ENCODE data around the gene SLC39A3.

The SLC39A3 gene, protein sequence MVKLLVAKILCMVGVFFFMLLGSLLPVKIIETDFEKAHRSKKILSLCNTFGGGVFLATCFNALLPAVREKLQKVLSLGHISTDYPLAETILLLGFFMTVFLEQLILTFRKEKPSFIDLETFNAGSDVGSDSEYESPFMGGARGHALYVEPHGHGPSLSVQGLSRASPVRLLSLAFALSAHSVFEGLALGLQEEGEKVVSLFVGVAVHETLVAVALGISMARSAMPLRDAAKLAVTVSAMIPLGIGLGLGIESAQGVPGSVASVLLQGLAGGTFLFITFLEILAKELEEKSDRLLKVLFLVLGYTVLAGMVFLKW

DNA sequence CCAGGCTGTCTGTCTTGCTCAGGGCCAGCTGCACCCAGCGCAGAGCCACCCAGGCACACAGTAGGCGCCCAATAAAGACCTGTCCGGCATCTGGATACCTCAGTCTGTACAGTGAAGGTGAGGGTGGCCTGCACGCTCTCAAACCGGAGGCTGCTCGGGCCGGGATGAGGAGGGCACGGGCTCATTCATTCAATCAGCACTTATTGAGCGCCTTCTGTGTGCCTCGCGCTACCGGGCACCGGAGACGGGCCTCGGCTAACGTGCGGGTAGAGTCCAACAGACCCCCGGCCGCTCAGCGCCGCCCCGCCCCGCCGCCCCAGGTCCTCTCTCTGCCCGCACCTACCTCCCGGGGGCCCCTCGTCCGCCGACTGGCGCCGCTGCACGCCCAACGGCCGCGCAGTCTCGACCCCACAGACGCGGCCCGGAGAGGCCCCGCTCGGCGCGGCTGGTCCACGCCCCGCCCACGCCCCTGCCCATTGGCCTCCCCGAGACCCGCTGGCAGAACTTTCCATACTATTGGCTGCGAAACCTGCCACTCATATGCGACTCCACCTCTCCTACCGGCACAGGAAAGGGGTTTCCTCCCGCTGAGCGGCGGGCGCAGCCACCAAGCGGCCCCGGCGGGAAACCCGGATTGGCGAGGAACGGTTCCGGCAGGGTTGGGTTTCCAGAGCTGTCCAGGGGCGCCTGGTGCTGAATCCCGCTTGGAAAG, at the start of gene SLC39A3:
Gene SLC39A3 (minus strand): TSS at position 416 of the 712 bp plus-strand sequence. CDS start 2,760 bp downstream, outside the sequence.
- peak; percentile 99 for DNase-seq

DNA sequence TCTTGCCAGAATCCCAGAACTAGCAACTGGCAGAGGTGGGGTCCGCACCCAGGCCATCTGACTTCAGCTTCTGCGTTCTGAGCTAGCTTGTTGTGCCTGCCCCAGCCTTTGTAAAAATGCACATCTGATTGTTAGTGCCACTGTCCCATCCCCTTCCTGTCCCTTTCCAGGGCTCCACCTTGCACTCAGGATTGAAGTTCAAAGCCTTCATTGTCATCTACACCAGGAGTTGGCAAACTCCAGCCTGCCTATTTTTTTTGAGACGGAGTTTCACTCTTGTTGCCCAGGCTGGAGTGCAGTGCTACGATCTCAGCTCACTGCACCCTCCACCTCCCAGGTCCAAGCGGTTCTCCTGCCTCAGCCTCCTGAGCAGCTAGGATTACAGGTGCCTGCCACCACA, 48.4 kb upstream of the SLC39A3 start:
- DNase-seq: no peak

DNA sequence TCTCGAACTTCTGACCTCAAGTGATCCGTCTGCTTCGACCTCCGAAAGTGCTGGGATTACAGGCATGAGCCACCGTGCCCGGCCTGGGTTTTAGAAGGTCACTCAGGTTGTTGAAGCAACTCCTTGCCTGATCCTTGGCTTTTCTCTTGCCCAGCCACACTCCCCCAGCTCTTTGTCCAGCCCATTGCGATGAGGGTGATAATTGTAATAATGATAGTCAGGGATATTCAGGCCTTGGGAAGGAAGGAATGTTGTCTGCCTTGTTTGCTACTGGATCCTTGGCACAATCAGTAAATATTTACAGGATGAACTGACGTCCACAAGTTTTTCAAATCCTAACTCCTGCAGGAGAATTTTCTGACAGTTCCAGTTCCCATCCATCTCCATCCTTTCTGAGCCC, 47.3 kb upstream of the SLC39A3 start:
- no peak for DNase-seq

GRCh38 chr19:2785244-2785997, 45.6 kb upstream of the SLC39A3 start, which contains the start of gene THOP1:
THOP1 (plus strand) TSS chr19:2785503; CDS start chr19:2785663, 160 bp downstream.
- DNase-seq: peak; percentile 97

- no peak for DNase-seq
Observed at GRCh38 chr19:2783781-2784145, 43.9 kb upstream of the SLC39A3 start.

GRCh38 chr19:2782936-2783780, 43.3 kb upstream of the SLC39A3 start, which contains the start of gene SGTA:
SGTA (minus strand) TSS chr19:2783273; CDS start chr19:2769068, 14,205 bp downstream.
- peak; percentile 95 for DNase-seq

DNA sequence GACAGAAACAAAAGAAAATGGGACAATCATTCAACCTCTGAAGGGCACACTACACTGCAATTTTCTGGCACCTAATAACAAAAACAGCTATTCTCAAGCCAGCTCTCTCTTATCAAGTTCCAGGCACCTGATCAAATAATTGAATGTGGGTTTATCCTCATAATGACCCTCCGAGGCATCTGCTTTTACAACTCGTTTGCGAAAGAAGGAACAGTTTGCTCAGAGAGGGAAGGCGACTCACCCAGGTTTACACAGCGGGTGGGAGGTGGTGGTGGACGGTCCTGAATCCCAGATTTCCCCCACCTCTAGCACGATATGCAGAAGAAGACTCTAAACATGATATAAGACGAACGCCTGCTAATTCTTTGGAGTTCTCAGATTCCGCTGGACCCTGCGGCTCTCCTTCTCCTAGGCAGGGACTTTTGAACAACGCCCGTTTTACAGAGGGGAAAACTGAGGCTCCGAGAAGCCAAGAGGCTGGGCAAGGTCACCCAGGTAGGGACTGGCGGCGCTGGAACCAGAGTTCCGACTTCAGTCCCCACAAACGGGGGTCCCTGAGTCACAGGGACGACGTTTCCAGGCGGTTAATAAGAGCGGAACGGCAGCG, 42.6 kb upstream of the SLC39A3 start:
- no peak for DNase-seq

- no peak for DNase-seq
Observed at GRCh38 chr19:2780284-2780683, 40.5 kb upstream of the SLC39A3 start.

GRCh38 chr19:2779121-2779740, 39.4 kb upstream of the SLC39A3 start:
- DNase-seq: no peak

DNA sequence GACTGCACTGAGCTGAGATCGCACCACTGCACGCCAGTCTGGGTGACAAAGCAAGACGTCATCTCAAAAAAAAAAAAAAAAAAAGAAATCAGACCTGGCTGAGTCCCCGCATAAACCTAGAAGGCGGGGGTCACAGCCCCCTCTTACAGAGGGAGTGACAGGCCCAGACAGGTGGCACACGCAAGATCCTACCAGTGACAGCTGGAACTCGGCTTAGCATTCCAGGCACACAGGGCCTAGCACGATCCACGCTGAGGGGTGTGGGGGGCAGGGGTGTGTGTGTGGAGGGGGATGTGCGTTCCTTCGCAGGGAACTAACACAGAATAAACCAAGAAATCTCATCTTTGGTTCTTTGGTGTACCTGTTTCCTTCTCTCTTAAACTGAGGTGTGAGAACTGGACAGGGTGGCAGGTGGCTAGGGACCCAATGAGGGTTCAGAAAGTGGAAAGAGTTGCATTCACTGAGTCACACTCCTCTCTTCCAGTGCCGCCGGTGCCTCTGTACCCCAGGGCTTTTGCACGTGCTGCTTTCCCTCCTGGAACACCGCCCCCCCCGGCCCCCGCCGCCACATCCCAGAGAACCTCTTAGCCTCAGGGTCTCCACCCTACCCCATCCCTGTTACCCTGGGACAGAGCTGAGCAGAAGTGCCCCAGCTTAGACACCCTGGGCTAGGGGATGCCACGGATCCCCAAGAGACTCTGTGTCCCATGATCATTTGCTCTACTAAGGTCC, 38.3 kb upstream of the SLC39A3 start:
- no peak for DNase-seq

DNA sequence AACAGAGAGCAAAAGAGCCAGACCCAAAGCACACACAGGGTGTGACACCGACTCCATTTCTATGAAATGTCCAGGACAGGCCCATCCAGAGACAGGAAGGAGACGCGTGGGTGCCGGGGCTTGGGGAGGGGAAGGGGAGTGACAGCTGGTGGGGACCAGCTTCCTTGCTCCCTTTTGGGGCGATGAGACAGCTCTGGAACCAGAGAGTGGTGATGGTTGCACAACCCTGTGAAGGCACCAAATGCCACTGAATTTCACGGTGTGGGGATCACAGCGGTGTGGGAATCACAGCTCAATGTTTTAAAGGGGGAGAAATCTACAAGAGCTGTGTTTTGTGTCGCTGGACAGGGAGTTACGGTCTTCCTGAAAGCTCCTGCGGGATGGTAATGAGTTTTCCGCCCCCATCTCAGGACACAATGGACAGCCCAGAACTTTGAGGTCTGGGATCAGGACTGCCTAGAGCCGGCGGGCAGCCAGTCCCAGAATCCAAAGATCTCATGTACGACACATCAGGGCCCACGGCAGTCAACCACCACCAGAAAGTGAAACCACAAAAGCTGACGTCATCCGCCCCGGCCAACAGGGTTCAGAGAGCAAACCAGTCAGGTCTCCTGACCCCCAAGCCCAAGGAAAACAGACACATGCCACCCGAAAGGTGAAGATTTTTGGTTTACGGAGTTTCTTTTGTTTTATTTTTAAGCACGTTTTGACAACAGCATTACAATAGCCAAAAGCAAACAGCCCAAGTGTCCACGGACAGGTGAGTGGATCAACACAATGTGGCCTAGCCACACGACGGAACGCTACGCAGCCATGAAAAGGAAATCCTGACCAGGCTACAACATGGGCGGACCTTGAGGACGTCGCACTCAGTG, 36.0 kb upstream of the SLC39A3 start:
- peak; percentile 54 for DNase-seq

- DNase-seq: no peak
Observed at GRCh38 chr19:2774953-2775555, 35.2 kb upstream of the SLC39A3 start.

DNA sequence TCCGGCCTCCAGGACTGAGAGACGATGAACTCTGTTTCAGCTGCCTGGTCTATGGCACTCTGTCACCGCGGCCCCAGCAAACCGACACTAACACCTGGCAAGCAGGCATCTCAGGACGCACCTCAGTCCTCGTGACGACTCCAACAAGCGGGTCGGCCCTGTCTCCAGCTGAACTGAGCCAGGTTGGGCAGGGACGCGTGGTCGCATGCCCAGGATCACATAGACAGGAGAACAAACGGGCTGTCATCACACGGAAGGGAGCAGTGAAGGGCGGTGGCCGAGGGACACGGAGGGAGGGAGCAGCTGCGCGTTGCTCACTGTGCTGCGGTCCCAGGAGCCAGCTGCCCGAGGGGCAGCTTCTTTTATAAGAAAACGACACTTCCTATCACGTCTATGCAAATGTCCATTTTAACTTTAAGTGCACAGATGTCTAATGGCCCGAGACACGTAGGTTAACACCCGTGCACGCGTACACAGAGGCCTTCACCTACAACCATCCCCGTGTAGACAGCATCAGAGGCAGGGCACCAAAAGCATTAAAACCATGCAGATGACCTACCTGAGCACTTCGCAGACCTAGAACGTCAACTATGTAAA, 34.4 kb upstream of the SLC39A3 start:
- no peak for DNase-seq

DNA sequence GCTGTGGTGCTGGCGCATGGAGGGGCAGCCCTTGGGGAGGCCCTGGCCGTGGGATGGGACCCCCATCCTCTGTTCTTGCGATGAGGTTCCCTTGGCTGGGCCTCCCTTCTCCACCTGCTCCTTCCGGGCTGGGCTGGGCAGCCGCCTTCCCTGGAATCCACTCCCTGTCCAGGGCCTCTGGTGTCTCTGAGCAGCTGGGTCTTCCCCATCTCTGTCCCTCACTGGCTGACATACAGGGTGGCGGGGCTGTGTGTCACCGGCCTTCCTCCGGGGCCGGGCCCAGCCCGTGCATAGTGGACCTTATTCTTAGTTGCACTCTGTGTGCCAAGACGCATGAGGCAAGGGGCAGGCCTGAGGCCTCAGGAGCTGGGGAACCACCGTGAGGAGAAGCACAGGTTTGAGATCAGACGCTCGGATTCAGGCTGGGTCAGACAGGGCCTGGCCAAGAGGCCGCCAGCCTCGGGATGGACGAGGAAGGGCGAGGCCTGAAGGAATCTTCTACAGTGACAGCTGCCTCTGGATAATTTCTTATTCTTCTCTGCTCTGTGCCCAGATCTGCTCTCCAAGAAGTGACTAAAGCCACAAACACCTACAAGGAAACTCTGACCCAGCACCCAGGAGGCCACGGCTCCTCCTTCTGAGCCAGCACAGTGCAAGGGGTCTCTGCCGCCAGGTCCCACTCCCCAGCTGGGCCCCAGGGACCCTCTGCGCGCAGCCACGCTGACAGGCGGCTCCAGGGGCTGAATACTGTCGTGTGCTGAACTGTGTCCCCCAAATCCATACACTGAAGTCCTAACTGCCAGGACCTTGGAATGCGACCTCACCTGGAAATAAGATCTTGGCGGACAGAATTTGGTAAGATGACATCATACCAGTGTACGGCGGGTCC, 32.2 kb upstream of the SLC39A3 start:
- no peak for DNase-seq

- no peak for DNase-seq
Observed at GRCh38 chr19:2770055-2771013, 30.5 kb upstream of the SLC39A3 start.

GRCh38 chr19:2769218-2769617, 29.4 kb upstream of the SLC39A3 start:
- no peak for DNase-seq
